Naive thymus-derived CD8-positive, alpha-beta T cell (primary cell): ENCODE measurements around the gene ACYP2. TPM values are rescaled to one million over a fixed set of nuclear protein-coding genes. Genes with fewer than 3 reads are reported as not detected.

Source experiments
- ATAC-seq, 2 donors: fragments of 150-1000 bp; cut with Tn5 transposase in 1 of 2; sonication (Bioruptor Pico), chemical (Tn5 transposase) in 1 of 2; 1 replicate in 1 of 2; 2 replicates in 1 of 2; pipeline ENCODE4 v1.10.0; 2021; ENCODE audit warnings: mild to moderate bottlenecking in 2 of 2, moderate library complexity in 2 of 2
- POLR2A ChIA-PET: fragments of 350-600 bp; sonication (Branson Sonifier 250); formaldehyde crosslinking; loops from one replicate; lab custom pipeline; 2021; ENCODE audit warnings: antibody characterized with exemption; lab: Charles Lee
- DNase-seq, 10 donors: peaks; one replicate each; pipeline versions ENCODE4 v3.0.0 to v3.0.0-alpha.2; 2020 to 2022
- H3K27ac Mint-ChIP-seq, 10 donors: one replicate each; pipeline ENCODE4 v1.8.0; 2020 to 2022; ENCODE audit warnings: mild to moderate bottlenecking in 10 of 10, mixed read lengths in 10 of 10, moderate library complexity in 4 of 10, inconsistent platforms in 1 of 10
- H3K27me3 Mint-ChIP-seq, 5 donors: one replicate each; pipeline ENCODE4 v1.8.0; 2021 to 2022; ENCODE audit warnings: mixed read lengths in 5 of 5
- H3K36me3 Mint-ChIP-seq, 3 donors: one replicate each; pipeline ENCODE4 v1.8.0; 2020 to 2022; ENCODE audit warnings: mixed read lengths in 3 of 3, mild to moderate bottlenecking in 2 of 3, inconsistent platforms in 1 of 3
- H3K4me1 Mint-ChIP-seq, 4 donors: one replicate each; pipeline ENCODE4 v1.8.0; 2021 to 2022; ENCODE audit warnings: mixed read lengths in 4 of 4
- H3K4me3 Mint-ChIP-seq, 10 donors: one replicate each; pipeline ENCODE4 v1.8.0; 2020 to 2022; ENCODE audit warnings: mild to moderate bottlenecking in 10 of 10, mixed read lengths in 10 of 10, moderate library complexity in 6 of 10, inconsistent platforms in 1 of 10
- H3K9me3 Mint-ChIP-seq, 9 donors: one replicate each; pipeline ENCODE4 v1.8.0; 2020 to 2022; ENCODE audit warnings: mixed read lengths in 9 of 9, mild to moderate bottlenecking in 3 of 9, inconsistent platforms in 1 of 9, moderate library complexity in 1 of 9
- polyA plus RNA-seq, 3 donors: library from polyadenylated mRNA; unstranded; fragments of 300-500 nt; fragmentation: Illumina TruSeq; gene quantifications; one replicate each; pipeline ENCODE4 v1.2.3, GENCODE V29; 2021
- total RNA-seq, 8 experiments: library from RNA in 2 of 8; stranded (reverse) in 2 of 8; gene quantifications; one replicate each; pipeline ENCODE4 v1.2.3 and lab custom pipeline; 2021 to 2026

Gene ACYP2
- total and polyA plus RNA-seq, 5 experiments from 2014 or later, result 12.4 to 18.1 (median 13.2) TPM

GRCh38 chr2:54185105-54185504 lies 69.7 kb downstream of the ACYP2 start:
- Mint-ChIP-seq H3K4me3 (no peak overlapping the region), H3K27ac (no peak overlapping the region), H3K27me3 (no peaks in the 10 kb centered on the region), H3K36me3 (peaks cover 10 to 18% (median 17%) of the 10 kb centered on the region in 3 donors), H3K9me3 (no peaks in the 10 kb centered on the region), H3K4me1 (no peaks in the 10 kb centered on the region)
- ATAC-seq, result no peak
- DNase-seq, result no peak
- POLR2A ChIA-PET, result no interaction called here

DNA sequence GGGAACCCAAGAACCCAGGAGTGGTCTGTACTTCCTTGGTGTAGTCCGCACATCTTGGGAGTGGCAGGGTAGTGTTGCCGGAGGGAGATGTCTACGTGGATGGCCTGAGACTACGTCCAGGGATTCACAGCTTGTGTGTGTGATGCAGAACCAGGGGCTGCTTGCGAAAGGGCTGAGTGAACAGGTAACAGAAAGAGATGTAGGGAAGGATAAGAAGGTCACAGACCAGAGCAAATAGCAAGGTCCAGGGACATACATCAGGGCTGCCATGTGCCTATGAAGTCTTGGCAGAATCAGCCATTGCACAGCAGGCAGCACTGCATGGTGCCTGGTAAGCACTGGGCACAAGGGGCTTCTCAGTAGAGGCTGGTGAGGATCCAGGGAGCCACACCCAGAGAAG lies 71.9 kb downstream of the ACYP2 start:
- POLR2A ChIA-PET, result no interaction called here
- Mint-ChIP-seq H3K9me3 (no peaks in the 10 kb centered on the region), H3K27ac (no peak overlapping the region), H3K36me3 (peaks cover 10 to 17% (median 16%) of the 10 kb centered on the region in 3 donors), H3K4me3 (no peak overlapping the region), H3K27me3 (no peaks in the 10 kb centered on the region), H3K4me1 (peaks cover 0 to 4% (median 0%) of the 10 kb centered on the region in 4 donors)
- ATAC-seq (no peak), DNase-seq (no peak)

- no peaks in the 10 kb centered on the region for H3K27me3 Mint-ChIP-seq
- H3K27ac Mint-ChIP-seq, result peak overlapping the region in 1 of 10 donors; percentile 27
- H3K4me1 Mint-ChIP-seq, result peaks cover 0 to 4% (median 0%) of the 10 kb centered on the region in 4 donors
- POLR2A ChIA-PET, result no interaction called here
- no peak for ATAC-seq
- no peaks in the 10 kb centered on the region for H3K9me3 Mint-ChIP-seq
- no peak for DNase-seq
- no peak overlapping the region for H3K4me3 Mint-ChIP-seq
- H3K36me3 Mint-ChIP-seq, result peaks cover 10 to 18% (median 12%) of the 10 kb centered on the region in 3 donors
Measured at GRCh38 chr2:54189539-54189938, 74.1 kb downstream of the ACYP2 start.

DNA sequence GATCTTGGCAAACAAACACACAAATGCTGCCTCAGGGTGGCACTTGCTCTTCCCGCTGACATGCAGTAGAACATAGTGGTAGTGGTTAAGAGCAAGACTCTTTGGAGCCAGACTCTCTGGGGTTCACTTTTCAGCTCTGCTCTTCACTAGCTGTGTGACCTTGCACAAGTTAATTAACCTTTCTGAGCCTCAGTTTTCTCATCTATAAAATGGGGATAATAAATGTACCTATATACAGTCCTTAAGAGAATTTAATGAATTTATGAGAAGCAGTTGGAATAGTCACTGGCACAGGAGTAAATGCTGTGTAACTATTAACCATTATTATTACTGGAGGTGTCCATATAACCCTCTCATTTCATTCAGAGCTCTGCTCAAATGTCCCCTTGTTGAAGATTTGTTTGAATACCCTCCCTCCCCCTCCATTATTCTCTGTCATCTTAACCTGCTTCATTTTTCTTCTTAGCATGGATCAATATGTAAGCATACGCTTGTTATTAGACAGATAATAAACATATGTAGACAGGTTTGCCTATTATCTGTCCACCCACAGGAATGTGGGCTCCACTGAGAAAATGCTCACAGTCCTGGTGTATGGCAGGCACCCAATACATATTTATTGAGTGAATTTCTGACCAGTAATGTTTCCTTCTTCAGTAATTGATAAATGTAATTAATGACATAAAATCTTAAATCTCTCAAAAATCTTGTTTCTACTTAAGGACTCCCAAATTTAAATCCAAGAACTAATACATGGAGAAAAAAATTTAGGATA lies 76.1 kb downstream of the ACYP2 start:
- Mint-ChIP-seq H3K9me3 (no peaks in the 10 kb centered on the region), H3K4me3 (no peak overlapping the region), H3K4me1 (peaks cover 0 to 4% (median 0%) of the 10 kb centered on the region in 4 donors), H3K27ac (peak overlapping the region in 1 of 10 donors; percentile 60), H3K27me3 (no peaks in the 10 kb centered on the region), H3K36me3 (peaks cover 10 to 22% (median 12%) of the 10 kb centered on the region in 3 donors)
- DNase-seq (no peak), ATAC-seq (no peak)
- POLR2A ChIA-PET, result no interaction called here

GRCh38 chr2:54194761-54195750 lies 79.6 kb downstream of the ACYP2 start:
- H3K9me3 Mint-ChIP-seq, result no peaks in the 10 kb centered on the region
- H3K36me3 Mint-ChIP-seq, result peaks cover 0 to 13% (median 2%) of the 10 kb centered on the region in 3 donors
- H3K27me3 Mint-ChIP-seq, result no peaks in the 10 kb centered on the region
- POLR2A ChIA-PET, result no interaction called here
- ATAC-seq (no peak), DNase-seq (no peak)
- H3K4me3 Mint-ChIP-seq, result no peak overlapping the region
- H3K4me1 Mint-ChIP-seq, result peaks cover 0 to 11% (median 0%) of the 10 kb centered on the region in 4 donors
- H3K27ac Mint-ChIP-seq, result no peak overlapping the region

GRCh38 chr2:54196646-54197045 lies 81.2 kb downstream of the ACYP2 start:
- peaks cover 0 to 11% (median 6%) of the 10 kb centered on the region in 3 donors for H3K36me3 Mint-ChIP-seq
- H3K27ac Mint-ChIP-seq, result no peak overlapping the region
- DNase-seq (no peak), ATAC-seq (no peak)
- POLR2A ChIA-PET, result no interaction called here
- peaks cover 0 to 7% (median 0%) of the 10 kb centered on the region in 4 donors for H3K4me1 Mint-ChIP-seq
- peaks cover 0 to 5% (median 0%) of the 10 kb centered on the region in 9 donors for H3K9me3 Mint-ChIP-seq
- no peaks in the 10 kb centered on the region for H3K27me3 Mint-ChIP-seq
- H3K4me3 Mint-ChIP-seq, result no peak overlapping the region

GRCh38 chr2:54204476-54204875 lies 89.1 kb downstream of the ACYP2 start:
- ATAC-seq (no peak), DNase-seq (no peak)
- Mint-ChIP-seq H3K4me1 (peaks cover 0 to 9% (median 4%) of the 10 kb centered on the region in 4 donors), H3K27ac (no peak overlapping the region), H3K36me3 (peaks cover 0 to 10% (median 4%) of the 10 kb centered on the region in 3 donors), H3K9me3 (peaks cover 0 to 5% (median 0%) of the 10 kb centered on the region in 9 donors), H3K27me3 (no peaks in the 10 kb centered on the region), H3K4me3 (no peak overlapping the region)
- POLR2A ChIA-PET, result no interaction called here

DNA sequence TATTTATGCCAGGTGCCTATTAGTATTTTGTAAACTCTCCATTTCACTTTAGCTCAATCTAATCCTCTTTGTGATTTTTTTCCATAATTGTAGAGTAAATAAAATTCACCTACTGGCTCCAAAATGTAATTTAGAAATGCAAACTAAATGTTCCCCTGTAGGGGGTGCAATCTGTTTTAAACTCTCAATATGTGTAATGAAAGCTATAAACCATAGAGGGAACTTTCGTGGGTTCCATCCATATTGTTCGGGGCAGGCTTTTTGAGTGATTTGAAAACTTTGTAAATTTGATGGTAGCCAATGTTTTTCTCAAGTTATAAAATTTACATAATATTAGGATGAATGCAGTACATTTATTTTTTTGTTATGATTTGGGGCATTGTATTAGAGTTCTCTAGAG lies 91.2 kb downstream of the ACYP2 start:
- Mint-ChIP-seq H3K36me3 (peaks cover 0 to 7% (median 2%) of the 10 kb centered on the region in 3 donors), H3K27me3 (no peaks in the 10 kb centered on the region), H3K27ac (no peak overlapping the region), H3K9me3 (peaks cover 0 to 3% (median 0%) of the 10 kb centered on the region in 9 donors), H3K4me3 (no peak overlapping the region), H3K4me1 (peaks cover 0 to 9% (median 4%) of the 10 kb centered on the region in 4 donors)
- POLR2A ChIA-PET, result no interaction called here
- DNase-seq, result peak in 3 of 10 donors; percentile 0 to 13 (median 3)
- peak in 1 of 2 donors; percentile 32 for ATAC-seq

DNA sequence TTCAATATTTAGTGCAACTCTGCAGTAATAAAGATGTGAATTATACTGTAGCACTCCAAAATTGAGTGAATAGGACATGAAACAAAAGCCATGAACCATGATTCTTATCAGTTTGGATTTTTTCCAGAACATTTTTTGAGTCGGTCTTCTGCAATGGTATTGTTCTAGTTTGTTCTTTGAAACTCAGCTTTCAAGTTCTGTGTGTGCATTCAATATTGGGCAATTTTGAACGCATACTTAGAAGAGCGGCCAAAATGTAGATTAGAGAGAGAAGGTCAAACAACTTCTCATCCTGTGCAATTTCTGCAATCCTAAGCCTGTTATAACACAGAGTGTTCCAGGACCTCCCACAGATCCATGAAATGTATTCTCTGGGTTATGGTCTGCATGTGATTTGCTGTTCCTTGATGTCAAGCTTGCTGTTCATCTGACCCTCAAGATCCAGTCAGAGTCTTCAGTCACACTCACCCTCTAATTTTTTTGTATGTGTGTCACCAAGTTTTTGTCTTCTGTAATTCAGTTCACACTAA lies 92.3 kb downstream of the ACYP2 start:
- no peak for DNase-seq
- H3K4me3 Mint-ChIP-seq, result no peak overlapping the region
- peaks cover 0 to 7% (median 2%) of the 10 kb centered on the region in 3 donors for H3K36me3 Mint-ChIP-seq
- peaks cover 0 to 3% (median 0%) of the 10 kb centered on the region in 9 donors for H3K9me3 Mint-ChIP-seq
- H3K27me3 Mint-ChIP-seq, result no peaks in the 10 kb centered on the region
- H3K4me1 Mint-ChIP-seq, result peaks cover 0 to 9% (median 4%) of the 10 kb centered on the region in 4 donors
- POLR2A ChIA-PET, result no interaction called here
- ATAC-seq, result no peak
- no peak overlapping the region for H3K27ac Mint-ChIP-seq

DNA sequence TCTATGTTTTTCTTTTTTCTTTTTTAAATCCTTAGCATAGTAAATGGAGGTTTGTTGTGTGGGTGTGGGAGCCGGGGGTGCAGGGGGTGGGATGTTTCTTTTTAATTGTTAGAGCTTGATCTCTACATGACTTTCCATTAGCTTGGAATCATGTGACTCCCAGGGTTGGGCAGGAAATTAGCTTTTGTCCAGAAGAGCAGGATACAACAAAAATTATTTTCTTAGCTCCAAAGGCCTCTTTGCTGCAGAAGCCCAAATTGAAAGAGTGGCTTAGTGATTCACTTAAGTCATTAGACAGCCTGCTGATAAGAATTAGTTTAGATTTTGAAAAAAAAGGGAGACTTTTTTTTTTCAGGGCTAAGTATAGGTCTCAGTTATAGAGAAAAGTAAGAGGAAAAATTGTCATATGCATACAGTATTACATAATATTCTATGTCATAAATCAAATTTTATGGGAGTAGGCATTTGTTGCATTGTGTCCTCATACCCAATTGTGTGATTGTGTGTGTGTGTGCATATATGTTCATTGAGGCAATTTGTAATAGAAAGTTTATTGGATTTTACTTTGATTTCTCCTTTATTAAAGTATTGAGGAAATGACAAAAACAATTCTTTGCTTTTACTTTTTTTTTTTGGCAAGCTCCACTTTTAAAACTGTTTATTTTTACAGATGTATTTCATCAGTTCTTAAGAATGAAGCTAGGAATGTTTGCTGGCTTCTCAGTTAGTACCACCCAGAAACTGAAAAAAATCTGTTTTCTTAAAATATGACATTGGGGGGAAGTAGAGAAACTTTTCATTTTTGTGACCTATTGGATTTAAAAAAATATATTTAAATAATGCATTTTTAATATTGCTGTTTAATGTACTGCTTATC lies 93.2 kb downstream of the ACYP2 start:
- POLR2A ChIA-PET, result no interaction called here
- Mint-ChIP-seq H3K27me3 (no peaks in the 10 kb centered on the region), H3K4me1 (peaks cover 0 to 9% (median 4%) of the 10 kb centered on the region in 4 donors), H3K27ac (peak overlapping the region in 1 of 10 donors; percentile 89), H3K4me3 (no peak overlapping the region), H3K9me3 (peaks cover 0 to 5% (median 0%) of the 10 kb centered on the region in 9 donors), H3K36me3 (peaks cover 0 to 4% (median 2%) of the 10 kb centered on the region in 3 donors)
- no peak for ATAC-seq
- DNase-seq, result no peak

DNA sequence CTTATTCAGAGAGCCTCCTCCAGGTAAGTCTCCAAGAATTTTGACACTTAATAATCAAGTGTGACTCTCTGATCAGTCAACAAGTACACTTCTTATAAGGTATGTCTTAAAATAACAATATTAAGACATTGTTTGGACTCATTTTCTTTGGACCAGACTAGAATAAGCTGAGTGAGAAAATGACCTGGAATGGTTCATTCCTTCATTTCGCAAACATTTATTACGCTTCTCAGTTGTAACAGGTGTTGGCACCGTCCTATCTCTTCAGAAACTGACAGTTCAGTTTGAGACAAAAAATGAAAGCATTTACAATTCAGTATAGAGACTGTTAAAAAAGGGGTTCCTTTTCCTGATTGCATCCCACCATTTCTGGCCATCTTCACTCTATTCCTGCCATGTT lies 94.0 kb downstream of the ACYP2 start:
- H3K4me1 Mint-ChIP-seq, result peaks cover 0 to 9% (median 4%) of the 10 kb centered on the region in 4 donors
- ATAC-seq (no peak), DNase-seq (no peak)
- H3K27me3 Mint-ChIP-seq, result no peaks in the 10 kb centered on the region
- peaks cover 5 to 11% (median 6%) of the 10 kb centered on the region in 3 donors for H3K36me3 Mint-ChIP-seq
- no peak overlapping the region for H3K27ac Mint-ChIP-seq
- peaks cover 0 to 12% (median 4%) of the 10 kb centered on the region in 9 donors for H3K9me3 Mint-ChIP-seq
- POLR2A ChIA-PET, result no interaction called here
- no peak overlapping the region for H3K4me3 Mint-ChIP-seq
